Putamen (tissue), 1 donor: ENCODE data around the gene POTEF.
"Not testable (repeated sequence)": the region's sequence is repeated elsewhere in the genome, so short reads cannot be mapped to it uniquely, and the experiment has no call there.

Source experiments
- DNase-seq: peaks from one replicate; pipeline ENCODE4 v3.0.0-alpha.2; 2016; ENCODE audit warnings: low spot score

Gene POTEF

DNA sequence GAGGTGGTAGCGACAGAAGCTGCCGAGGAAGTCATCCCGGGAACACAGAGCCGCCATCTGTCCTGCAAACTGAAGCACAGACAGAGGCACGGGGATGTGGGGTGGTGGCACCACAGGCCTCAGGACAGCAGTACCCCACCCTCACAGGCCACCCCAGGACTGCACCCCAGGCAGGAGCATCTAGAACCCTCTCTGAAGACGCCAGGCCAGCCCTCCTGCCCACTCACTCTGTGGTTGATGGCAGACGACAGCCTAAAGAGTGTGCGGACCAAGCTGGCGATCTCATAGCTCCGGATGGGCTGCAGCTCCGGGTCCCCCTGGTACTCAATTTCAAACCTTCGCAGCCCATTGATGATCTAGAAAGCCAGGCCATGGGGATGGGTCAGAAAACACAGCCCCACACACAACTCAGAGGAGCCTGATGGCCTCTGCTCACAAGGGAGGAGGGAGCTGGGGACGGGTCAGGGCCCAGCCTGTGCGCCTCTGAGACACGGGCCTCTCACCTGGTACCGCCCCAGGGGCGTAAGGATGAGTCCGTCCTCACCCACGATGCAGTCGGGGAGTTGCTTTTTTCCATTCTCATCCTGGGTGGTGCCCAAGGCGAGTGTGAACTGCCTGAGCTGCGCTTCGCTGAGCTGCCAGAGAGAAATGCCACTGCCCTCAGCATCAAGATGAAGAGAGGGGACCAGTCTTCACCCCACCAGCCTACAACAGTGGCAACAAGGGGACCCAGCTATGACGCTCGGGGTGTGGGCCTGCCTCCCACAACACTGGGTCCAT lies 24.0 kb upstream of the POTEF start:
- DNase-seq, result no peak

DNA sequence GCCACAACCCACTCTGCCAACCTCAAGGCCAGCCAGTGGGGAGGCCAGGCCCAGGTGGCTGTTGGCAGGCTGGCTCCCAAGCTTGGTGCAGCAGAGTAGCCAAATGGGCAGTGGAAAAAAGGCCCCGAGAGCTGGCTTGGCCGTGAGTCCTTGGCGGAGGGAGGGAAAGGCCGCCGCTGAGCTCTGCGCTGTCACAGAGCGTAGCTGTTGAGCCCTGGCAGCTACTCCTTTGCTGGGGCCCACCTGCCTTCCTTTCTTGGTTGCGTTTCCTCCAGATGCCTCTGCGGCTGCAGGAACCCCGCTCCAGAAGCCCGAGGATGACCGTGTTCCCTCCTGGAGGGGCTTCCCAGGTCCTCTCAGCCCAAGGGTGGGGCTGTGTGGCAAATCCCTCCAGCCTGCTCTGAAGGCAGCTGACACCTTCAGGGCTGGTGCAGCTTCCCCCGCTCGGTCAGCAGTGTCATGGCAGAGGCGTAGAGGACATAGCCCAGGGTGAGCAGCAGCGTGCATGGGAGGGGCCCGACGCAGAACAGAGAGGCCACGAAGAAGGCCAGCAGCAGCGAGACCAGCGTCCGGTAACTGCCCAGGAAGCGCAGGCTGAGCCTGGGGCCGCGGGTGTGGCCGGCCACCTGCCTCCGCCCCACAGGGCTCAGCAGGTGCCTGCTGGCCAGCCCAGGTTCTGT lies 23.3 kb upstream of the POTEF start:
- DNase-seq, result not testable (repeated sequence)

DNA sequence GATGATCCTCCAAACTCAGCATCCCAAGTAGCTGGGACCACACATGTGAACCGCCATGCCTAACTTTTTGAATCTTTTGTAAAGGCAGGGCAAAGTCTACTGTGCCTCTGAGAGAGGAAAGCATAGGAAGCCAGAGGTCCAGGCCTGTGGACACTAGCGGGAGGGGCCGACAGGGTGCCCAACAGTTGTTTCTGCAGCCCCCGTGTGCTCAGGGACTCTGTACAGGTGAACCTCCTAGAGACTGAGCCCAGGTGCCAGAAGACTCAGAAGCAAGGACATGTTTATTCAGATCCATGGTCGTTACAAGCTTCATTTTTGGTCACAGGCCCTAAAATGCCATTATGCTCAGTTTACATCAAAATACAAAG lies 22.1 kb upstream of the POTEF start:
- not testable (repeated sequence) for DNase-seq

DNA sequence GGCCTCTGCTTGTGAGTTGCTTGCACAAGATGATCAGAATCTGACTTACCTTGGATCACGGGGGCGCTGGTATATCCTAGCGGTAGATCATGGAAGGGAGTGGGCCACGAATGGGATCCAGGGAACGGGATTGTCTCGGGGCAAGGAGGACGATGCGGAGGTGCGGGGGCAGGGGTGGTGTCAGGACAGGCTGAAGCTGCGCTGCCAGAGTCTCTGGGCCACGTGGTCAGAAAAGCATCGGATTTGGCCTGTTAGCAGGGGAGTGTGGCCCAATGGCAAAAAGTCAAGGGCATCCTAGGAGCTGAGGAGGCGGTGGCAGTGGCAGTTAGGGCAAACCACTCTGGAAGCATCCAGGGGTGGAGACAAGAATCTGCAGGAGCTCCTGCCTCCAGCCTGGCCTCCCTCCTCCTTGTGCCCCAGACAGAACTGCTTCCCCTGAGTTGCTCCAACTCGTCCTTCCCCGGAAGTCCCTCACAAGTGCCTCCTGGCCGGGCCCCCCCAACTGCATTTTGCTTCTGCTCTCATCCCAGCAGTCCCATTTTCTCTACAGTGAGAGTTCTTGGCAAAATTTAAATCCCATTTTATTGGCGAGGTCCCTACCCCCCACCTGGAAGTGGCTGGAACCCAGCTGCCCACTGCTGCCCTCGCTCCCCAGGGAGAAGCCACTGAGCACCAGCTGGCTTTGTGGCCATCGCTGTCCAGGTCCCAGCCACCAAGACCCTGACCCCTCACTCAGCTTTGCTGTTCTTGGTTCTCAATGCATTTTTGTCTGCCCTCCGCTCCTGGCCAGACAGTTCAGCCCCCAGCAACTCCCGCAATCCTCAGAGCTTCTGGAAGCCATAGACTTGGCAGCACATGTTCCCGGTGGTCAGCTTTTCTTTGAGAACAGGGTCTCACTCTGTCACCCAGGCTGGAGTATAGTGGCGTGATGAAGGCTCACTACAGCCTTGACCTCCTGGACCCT lies 21.4 kb upstream of the POTEF start:
- no peak for DNase-seq

DNA sequence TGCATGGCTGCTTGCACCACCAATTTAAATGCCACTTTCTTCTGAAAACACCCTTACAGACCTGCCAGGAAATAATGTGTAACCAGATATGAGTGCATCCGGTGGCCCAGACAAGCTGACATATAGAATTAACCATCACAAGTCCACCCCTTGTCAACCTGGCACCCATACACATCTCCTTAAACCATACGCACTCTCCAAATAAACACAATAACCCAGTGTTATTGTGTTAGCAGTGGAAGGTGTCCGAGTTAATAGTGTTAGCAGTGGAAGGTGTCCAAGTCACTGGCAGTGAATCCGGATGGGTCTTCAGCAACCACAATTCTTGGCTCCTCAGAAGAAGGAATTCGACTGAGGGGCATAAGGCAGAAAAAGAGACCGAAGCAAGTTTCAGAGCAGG lies 19.5 kb upstream of the POTEF start:
- DNase-seq, result not testable (repeated sequence)

DNA sequence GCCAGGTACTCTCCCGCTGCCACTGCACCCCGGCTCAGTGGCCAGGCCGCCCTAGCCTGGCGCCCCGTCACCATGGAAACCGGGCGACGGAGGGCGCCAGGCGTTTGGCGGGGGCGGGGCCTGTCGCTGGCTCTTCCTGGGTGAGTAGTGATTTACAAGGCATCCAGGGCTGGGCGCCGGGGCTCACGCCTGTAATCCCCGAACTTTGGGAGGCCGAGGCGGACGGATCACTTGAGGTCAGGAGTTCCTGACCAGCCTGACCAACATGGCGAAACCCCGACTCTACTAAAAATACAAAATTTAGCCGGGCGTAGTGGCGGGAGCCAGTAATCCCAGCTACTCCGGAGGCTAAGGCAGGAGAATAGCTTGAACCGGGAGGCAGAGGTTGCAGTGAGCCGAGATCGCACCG lies 16.0 kb upstream of the POTEF start, which contains the start of gene CCDC74B:
Gene CCDC74B (minus strand): TSS at position 107 of the 409 bp plus-strand sequence. CDS start 116 bp downstream, outside the sequence.
- peak; percentile 8 for DNase-seq

DNA sequence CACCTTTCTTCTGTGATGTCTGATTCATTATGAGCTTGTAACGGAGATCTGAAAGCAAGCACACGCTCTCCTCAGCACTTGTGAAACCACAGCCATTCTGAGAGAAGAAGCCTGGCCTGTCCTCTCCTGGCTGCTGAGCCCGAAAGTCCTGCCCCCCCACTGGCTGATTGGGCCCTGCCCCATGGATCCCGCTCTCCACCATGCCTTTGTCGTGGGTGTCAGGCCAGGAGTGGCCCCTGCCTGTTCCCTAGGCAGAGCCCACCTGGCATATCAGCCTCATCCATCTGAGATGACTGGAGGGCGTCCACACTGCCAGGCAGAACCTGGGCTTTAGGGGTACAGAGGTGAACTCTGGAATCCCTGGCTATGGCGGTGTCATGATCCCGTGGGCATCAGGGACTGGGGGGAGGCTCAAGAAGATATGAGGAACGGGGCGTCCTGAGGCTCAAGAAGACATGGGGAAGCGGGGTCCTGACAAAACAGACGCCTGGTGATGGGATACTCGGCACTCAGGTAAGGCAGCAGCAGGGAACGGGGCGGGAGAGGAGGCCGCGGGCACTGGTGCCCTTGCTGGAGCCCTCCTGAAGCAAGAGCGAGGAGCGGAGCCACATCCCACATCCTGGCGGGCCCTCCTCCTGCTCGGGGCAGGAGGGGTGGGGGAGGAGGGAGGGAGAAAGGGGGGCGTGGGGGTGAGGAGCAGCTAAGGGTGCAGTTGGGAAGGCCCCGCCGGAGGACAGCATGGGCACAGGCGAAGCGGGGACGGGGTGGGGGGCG lies 14.4 kb upstream of the POTEF start:
- not testable (repeated sequence) for DNase-seq

DNA sequence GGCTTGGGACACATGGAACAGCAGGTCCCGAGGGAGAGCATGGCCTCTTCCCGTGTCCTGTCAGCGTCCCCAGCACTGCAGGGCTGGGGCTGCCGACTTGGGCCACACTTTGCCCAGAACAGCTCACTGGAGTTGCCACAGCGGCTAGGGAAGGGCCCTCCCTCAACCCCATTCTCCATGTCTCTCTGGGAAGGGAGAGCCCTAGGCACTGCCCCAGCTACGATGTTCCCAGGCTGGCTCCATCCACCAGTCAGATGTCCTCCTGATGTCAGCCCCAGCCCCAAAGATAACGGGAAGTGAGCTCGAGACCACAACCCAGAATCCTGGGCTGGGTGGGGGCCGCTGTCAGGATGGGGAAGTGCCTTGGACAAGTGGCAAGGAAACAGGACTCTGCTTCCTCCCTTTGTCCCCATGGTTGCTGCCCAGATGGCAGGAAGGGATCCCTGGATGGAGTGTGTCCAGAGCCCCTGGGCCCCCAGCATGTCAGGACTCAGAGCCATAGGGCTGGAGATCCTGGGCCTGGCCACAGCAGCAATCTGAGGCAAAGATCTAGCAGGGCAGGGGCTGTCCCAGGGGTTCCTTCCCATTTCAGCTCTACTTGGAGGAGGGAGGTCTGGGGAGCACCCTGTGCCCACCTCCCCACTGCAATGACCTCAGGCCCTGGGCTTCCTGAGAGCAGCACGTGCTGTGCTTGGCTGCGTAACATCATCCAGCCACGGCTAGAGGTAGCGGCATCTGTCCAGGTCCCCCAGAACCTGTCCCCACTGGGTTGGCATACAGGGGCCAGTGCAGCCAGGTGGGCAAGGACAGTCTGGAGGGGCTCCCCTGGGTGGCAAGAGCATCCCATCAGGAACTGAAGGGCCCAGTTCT lies 13.6 kb upstream of the POTEF start:
- DNase-seq, result not testable (repeated sequence)

DNA sequence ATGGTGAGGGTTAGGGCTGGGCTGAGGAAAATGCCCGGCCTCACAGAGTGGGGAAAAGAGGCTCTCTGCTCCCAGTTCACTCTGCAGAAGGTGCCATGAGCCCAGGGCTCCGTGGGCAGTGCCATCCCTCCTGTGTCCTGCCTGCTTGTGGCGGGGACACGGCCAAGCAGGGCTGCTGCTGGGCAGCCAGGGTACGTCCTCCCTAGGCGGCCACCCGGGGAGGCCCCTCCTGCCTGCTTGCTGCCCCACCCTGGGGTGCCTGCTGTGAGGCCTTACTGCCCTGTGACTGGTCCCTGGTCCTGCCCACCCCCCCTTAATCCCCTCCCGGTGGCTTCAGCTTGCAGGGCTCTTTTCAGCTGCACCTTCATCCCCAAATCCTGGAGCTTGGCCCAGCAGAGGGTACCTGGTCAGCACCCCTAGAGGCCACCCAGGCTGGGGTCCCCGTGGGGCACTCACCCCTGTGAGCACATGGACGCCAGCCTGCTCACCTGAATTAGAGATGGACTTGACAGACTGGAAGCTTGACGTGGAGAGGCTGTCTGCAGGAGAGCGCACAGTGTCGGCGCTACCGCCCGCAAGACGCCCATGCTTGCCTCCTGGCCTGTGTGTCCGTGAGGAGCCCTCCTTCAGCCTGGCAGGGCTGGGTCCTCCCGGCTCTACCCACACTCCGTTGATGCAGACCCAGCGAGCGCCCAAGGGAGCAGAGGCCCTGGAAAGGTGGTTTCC lies 12.8 kb upstream of the POTEF start:
- not testable (repeated sequence) for DNase-seq

DNA sequence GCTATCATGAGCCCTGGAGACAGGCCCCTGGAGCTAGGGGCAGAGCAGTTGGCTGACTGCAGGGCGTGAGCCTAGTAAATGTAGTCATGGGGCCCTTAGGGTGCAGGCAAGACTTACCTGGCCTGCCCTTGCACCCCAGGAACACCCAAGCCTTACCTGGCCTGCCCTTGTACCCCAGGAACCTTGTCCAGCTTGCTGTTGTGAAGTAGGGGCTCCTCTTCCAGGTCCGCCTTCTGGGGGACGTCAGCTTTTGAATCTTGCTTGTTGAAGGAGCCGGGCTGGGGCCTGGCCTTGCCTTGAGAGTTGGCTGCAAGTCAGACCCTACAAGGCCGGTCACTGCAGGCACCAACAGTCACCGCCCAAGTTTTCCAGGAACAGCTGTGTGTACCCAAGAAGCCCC lies 12.0 kb upstream of the POTEF start:
- DNase-seq, result not testable (repeated sequence)

DNA sequence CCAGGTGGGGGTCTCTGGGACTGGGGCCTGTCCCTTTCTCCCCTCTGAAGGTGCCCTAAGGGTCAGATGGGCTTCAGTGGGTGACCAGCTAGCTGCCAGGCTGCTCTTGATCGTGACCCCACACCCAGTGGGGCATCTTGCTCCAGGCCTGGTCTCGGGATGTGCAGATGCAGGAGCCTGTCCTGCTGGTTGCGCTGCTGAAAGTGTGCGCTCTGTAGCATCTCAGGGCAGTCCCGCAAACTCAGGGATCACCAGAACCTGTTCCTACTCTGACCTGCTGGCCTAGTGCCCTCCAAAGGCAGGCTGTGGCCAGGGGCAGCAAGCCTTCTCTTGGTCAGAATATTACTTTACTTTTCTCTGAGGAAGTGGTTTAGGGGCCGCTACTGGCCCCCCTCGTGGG lies 11.5 kb upstream of the POTEF start:
- not testable (repeated sequence) for DNase-seq

DNA sequence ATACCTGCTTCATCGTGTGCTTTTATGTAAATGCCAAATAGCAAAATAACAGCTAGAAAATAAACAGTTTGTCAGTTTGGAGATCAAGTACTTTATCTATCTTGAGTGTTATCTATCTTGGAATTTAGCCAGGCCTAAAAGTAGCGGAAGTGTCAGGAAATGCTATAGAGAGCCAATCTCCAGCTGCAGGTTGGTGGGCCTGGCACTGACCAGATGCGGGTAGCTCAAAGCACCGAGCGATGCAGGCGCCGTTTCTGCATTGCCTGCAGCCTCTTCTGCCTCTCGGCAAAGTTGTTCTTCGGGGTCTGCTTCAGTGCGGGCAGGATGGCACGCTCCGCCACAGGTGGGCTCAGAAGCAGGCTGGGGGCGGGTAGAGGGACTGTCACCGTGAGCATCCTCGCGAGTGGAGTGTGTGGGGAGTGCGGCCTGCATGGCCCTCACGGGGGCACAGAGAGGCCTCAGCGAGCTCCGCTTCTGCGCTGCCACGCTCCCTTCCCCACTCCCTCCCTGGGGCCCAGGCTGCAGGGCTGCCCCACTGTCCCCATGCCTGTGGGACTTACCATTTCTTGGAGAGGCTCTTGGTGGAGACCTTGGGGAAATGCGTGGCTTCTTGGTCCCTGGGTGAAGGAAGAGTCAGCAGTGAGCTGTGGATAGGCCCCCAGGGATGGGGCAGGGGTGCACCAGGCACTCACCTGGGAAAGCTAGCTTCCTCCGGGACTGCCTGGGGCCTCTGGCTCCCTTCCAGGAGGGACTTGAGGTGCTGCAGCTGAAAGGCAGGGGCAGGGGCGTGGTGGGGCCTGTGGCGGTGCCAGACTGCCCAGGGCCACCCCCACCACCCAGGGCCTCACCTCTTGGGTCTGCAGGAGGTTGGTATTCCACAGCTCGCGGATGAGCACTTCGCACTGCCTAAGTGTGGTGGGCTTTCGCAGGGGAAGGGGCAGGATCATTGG lies 10.6 kb upstream of the POTEF start:
- DNase-seq, result not testable (repeated sequence)

DNA sequence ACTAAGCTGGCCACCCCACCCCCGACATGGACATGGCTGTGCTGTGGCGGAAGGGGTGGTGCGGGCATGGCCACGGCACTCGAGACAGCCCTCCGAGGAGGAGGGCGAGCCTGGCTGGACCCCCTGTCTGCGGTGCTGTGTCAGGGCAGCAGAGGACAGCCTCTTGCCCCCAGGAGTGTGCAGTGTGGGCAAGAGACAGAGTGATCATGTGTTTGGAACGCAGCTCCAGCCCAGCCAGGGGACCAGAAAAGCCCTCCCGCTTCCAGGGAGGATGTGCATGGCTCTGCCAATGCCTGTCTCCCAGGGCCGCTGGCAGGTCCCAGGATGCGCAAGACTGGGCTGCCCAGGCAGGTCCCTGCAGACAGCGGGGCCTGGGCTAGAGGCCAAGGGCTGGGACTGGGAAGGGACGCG lies 9.8 kb upstream of the POTEF start:
- DNase-seq, result not testable (repeated sequence)

DNA sequence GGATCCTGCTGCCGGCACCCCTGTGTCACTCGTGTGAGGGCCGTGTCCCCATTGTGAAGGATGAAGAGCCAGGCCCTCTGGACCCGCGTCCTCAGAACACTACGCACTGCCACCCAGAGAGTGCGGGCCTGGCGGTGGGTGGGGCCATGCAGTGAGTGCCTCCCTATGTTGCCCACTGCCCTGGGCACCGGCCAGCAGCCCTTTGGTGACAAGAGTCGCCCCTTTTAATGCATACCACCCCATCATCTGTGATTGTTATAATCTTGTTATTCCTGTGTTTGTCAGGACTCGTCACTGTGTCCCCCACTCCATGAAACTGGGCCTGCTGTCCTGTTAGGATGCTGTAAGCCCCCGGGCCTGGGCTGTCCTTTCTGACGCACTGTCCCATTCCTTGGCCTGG lies 9.3 kb upstream of the POTEF start:
- DNase-seq, result not testable (repeated sequence)

DNA sequence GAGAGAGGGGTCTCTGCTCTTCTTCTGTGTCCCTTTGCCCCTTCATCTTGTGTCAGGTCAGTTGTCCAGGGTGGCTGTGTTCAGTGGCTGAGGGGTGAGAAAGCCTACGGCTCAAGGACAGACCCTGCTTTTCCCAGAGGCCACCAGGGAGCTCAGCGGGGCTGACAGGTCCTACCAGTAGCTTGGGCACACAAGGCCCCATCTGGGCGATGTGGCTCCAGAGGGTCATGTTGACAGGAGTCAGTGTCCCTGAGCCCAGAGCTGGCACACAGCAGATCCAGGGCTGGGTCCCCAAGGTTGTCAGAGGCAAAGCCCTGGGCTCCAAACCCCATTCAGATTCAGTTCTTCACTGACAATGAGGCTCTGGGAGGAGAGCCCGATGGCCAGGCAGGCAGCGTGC lies 8.1 kb upstream of the POTEF start:
- DNase-seq, result not testable (repeated sequence)

DNA sequence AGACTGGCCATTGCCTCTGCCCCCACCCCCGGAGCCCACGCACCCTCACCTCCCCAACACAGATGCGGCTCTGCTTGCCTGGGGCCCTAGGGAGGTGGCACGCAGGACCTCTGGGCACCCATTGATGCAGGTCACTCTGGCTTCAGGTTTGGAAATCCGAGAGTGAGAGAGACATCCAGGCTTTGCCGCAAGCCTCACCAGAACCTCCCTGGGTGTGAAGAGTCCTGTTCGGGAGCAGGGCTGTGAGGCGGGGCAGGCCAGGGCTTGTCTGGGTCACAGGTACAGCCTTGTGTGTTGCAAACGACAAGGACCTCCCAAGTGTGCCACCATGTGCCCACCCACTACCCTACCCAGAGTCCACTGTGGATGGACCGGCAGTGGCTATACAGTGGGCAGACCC lies 7.5 kb upstream of the POTEF start:
- DNase-seq, result not testable (repeated sequence)

DNA sequence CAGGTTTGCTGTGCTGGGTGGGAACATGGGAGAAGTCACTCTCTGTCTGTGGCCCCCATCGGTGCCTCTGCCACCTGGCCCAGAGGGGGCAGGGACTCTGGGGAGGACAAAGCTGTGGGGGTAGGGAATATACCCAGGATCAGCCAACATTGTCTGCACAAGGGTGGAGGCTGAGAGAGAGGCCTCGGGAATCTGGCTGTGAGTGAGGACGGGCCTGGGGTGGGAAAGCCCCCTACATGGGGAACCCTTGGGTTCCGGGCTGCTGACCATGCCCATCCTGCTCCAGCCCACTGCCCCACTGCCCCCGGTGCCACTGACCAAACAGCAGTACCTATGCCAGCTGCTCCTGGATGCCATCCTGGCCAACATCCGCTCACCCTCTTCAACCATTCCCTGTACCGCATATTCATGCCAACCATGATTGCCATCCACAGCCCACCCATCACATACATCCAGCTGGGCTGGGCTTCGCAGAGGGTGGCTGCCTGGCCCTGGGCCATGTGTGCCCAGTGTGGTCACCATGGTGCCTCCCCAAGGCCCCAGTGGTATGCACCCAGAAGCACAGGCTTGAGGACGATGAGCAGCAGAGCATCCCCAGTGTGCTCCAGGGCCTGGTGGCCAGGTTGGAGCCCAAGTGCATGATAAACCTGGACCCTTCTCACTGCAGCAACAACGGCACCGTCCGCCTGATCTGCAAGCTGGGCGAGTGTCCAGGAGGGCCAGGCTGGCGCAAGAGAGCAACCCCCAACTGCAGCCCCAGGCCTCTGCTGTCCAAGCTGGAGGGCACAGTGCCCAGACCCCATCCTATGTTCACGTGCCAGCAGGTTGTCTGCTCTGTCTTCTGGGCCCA lies 6.9 kb upstream of the POTEF start:
- no peak for DNase-seq

DNA sequence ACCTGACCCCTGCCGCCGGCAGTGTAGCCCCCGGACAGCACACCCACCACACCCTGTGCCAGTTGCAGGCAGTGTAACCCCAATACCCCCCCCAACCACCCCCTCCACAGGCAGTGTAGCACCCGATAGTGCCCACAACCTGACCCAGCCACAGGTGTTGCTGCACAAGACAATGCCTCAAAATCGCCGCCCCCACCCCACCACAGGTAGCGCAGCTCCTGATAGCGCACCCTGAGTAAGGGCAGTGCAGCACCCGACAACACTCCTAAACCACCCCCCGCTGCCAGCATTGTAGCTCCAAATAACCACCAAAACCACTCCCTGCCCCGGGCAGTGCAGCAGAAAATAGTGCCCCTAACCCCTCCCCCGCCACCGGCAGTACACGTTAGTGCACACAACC lies 558 bp downstream of the POTEF start:
- not testable (repeated sequence) for DNase-seq
